A673 (cell line): ENCODE results near the gene NR5A1. TPM values are rescaled to one million over a fixed set of nuclear protein-coding genes. Genes with fewer than 3 reads are reported as not detected.

ENCODE experiments used
- BruUV-seq: library from RNA; stranded (reverse); fragments of 400-500 nt; replicated peaks from 2 replicates; lab custom pipeline; 2021; lab: Mats Ljungman, UMichigan
- CTCF ChIA-PET: fragments of 300-600 bp; sonication (Branson Sonifier 250); formaldehyde crosslinking; loops from one replicate; lab custom pipeline; 2022; ENCODE audit warnings: antibody characterized with exemption; lab: Charles Lee
- POLR2A ChIA-PET: fragments of 300-600 bp; sonication (Branson Sonifier 250); formaldehyde crosslinking; loops from one replicate; lab custom pipeline; 2022; ENCODE audit warnings: antibody characterized with exemption; ENCODE audit not compliant: low non-redundant PET; lab: Charles Lee
- DNase-seq: peaks from one replicate; pipeline ENCODE4 v3.0.0-alpha.2; 2015; ENCODE audit warnings: low spot score
- H3K27ac ChIP-seq: fragments of 200-600 bp; sonication (generic); 2 replicates; pipeline ENCODE4 v1.5.1; 2016; ENCODE audit warnings: mixed run types, low read depth, mild to moderate bottlenecking, mixed read lengths, antibody characterized with exemption, low read length; ENCODE audit not compliant: poor library complexity, severe bottlenecking
- H3K27me3 ChIP-seq: fragments of 200-600 bp; sonication (generic); replicated peaks from 2 replicates; pipeline ENCODE4 v1.6.1; 2017; ENCODE audit warnings: mixed run types, low read depth, mild to moderate bottlenecking, mixed read lengths, antibody characterized with exemption, low read length; ENCODE audit not compliant: insufficient read depth, poor library complexity
- H3K36me3 ChIP-seq: fragments of 200-600 bp; sonication (generic); 2 replicates; pipeline ENCODE4 v1.6.1; 2016; ENCODE audit warnings: mixed run types, mild to moderate bottlenecking, mixed read lengths, antibody characterized with exemption, low read length; ENCODE audit not compliant: insufficient read depth, poor library complexity, severe bottlenecking
- H3K4me1 ChIP-seq: fragments of 200-600 bp; sonication (generic); 2 replicates; pipeline ENCODE4 v1.6.1; 2017; ENCODE audit warnings: mixed run types, mild to moderate bottlenecking, mixed read lengths, antibody characterized with exemption, low read length; ENCODE audit not compliant: insufficient read depth, poor library complexity, severe bottlenecking
- H3K4me3 ChIP-seq: fragments of 200-600 bp; sonication (generic); 2 replicates; pipeline ENCODE4 v1.5.1; 2016; ENCODE audit warnings: low read depth, mixed run types, mild to moderate bottlenecking, mixed read lengths, low read length; ENCODE audit not compliant: poor library complexity, severe bottlenecking
- H3K9me3 ChIP-seq: fragments of 200-600 bp; sonication (generic); 2 replicates; pipeline ENCODE4 v1.6.1; 2016; ENCODE audit warnings: mixed run types, low read depth, mild to moderate bottlenecking, mixed read lengths, antibody characterized with exemption, low read length; ENCODE audit not compliant: poor library complexity, severe bottlenecking
- CTCF ChIP-seq: fragments of 300-800, 200-600 bp; sonication (generic); conservative IDR thresholded peaks from 2 replicates; pipeline ENCODE4 v1.5.1; 2017; ENCODE audit warnings: low read depth, mild to moderate bottlenecking, antibody characterized with exemption, low read length, moderate library complexity, mixed read lengths
- EZH2 ChIP-seq: fragments of 200-600 bp; sonication (generic); IDR thresholded peaks from 2 replicates; pipeline ENCODE4 v1.6.1; 2017; ENCODE audit warnings: borderline replicate concordance, low read depth, mild to moderate bottlenecking, mixed read lengths, antibody characterized with exemption, low read length; ENCODE audit not compliant: poor library complexity, severe bottlenecking
- intact Hi-C: fragments of 100-400 bp; cut with micrococcal nuclease; formaldehyde crosslinking; loops from one replicate; pipeline ENCODE4 v1.10.0; 2022; ENCODE audit not compliant: unreplicated experiment
- total RNA-seq: library from RNA; stranded (reverse); gene quantifications from 2 replicates; pipeline ENCODE4 v1.2.3, GENCODE V29; 2021

NR5A1 gene
- total RNA-seq, 1 experiment from 2014 or later, result not detected

- no peaks in the 10 kb centered on the region for H3K36me3 ChIP-seq
- H3K4me1 ChIP-seq, result peaks cover 9% of the 10 kb centered on the region
- TF ChIP-seq CTCF (no peak), EZH2 (no peak)
- H3K27me3 ChIP-seq, result peaks cover 53% of the 10 kb centered on the region
- POLR2A ChIA-PET, result no interaction called here
- no peak overlapping the region for H3K27ac ChIP-seq
- CTCF ChIA-PET, result no interaction called here
- no TSS peak for BruUV-seq
- no peaks in the 10 kb centered on the region for H3K9me3 ChIP-seq
- H3K4me3 ChIP-seq, result no peak overlapping the region
- intact Hi-C loops, result no loop called here
- no peak for DNase-seq
Measured at GRCh38 chr9:124505901-124506346, 1.3 kb downstream of the NR5A1 start.

- Histone ChIP-seq H3K9me3 (no peaks in the 10 kb centered on the region), H3K36me3 (no peaks in the 10 kb centered on the region), H3K27ac (no peak overlapping the region), H3K4me1 (peaks cover 9% of the 10 kb centered on the region), H3K27me3 (peaks cover 53% of the 10 kb centered on the region), H3K4me3 (no peak overlapping the region)
- no TSS peak for BruUV-seq
- no peak for DNase-seq
- ChIA-PET CTCF (interaction anchor here (0.6 kb wide), 1 partner anchor 141 kb away, joined by 6 read pairs; no protein-coding TSS in a partner anchor), POLR2A (no interaction called here)
- intact Hi-C loops, result no loop called here
- TF ChIP-seq CTCF (peak; percentile 22; the same call in 1 of the 2 replicates), EZH2 (peak; percentile 37)
Measured at GRCh38 chr9:124505006-124505900, 1.9 kb downstream of the NR5A1 start.

GRCh38 chr9:124504530-124505005 lies 2.6 kb downstream of the NR5A1 start:
- no peak for TF ChIP-seq EZH2
- TF ChIP-seq CTCF, result no peak
- peaks cover 53% of the 10 kb centered on the region for H3K27me3 ChIP-seq
- CTCF ChIA-PET, result no interaction called here

More at GRCh38 chr9:124504530-124505005, 2.6 kb downstream of the NR5A1 start:
- BruUV-seq, result no TSS peak
- DNase-seq, result no peak
- peaks cover 9% of the 10 kb centered on the region for H3K4me1 ChIP-seq
- no peak overlapping the region for H3K27ac ChIP-seq
- H3K4me3 ChIP-seq, result peak overlapping the region; percentile 27
- POLR2A ChIA-PET, result no interaction called here
- H3K36me3 ChIP-seq, result no peaks in the 10 kb centered on the region
- intact Hi-C loops, result no loop called here
- no peaks in the 10 kb centered on the region for H3K9me3 ChIP-seq
